WTC11 (cell line): ENCODE data around the gene ZNF892. TPM values are rescaled to one million over a fixed set of nuclear protein-coding genes. Genes with fewer than 3 reads are reported as not detected.

ENCODE experiments used
- ATAC-seq: fragments of 200-7000 bp; cut with Tn5 transposase; 2 replicates; pipeline ENCODE4 v1.10.0; 2021; ENCODE audit warnings: mild to moderate bottlenecking, moderate library complexity
- CTCF ChIA-PET: fragments of 300-600 bp; sonication (Branson Sonifier 250); formaldehyde crosslinking; loops from one replicate; lab custom pipeline; 2021; ENCODE audit warnings: antibody characterized with exemption; lab: Charles Lee
- POLR2A ChIA-PET: fragments of 350-600 bp; sonication (Branson Sonifier 250); formaldehyde crosslinking; loops from one replicate; lab custom pipeline; 2021; ENCODE audit warnings: antibody characterized with exemption; lab: Charles Lee
- DNase-seq: peaks from one replicate; pipeline ENCODE4 v3.0.0; 2021; ENCODE audit warnings: low spot score
- H3K27ac Mint-ChIP-seq: 2 replicates; pipeline ENCODE4 v1.8.0; 2021; ENCODE audit warnings: mixed read lengths
- H3K27me3 Mint-ChIP-seq: 2 replicates; pipeline ENCODE4 v1.8.0; 2021; ENCODE audit warnings: low read depth, mild to moderate bottlenecking, moderate library complexity, mixed read lengths
- H3K36me3 Mint-ChIP-seq: 2 replicates; pipeline ENCODE4 v1.8.0; 2021; ENCODE audit warnings: mixed read lengths
- H3K4me1 Mint-ChIP-seq: 2 replicates; pipeline ENCODE4 v1.8.0; 2022; ENCODE audit warnings: mixed read lengths
- H3K4me3 Mint-ChIP-seq: 2 replicates; pipeline ENCODE4 v1.8.0; 2021; ENCODE audit warnings: mild to moderate bottlenecking, moderate library complexity, mixed read lengths
- H3K9me3 Mint-ChIP-seq: 2 replicates; pipeline ENCODE4 v1.8.0; 2021; ENCODE audit warnings: mixed read lengths
- CREB1 ChIP-seq: sonication (generic); formaldehyde crosslinking; IDR thresholded peaks from 2 replicates; pipeline ENCODE4 v1.8.0; 2023; ENCODE audit warnings: mild to moderate bottlenecking, missing genetic modification reagents
- ELF4 ChIP-seq: sonication (generic); formaldehyde crosslinking; IDR thresholded peaks from 2 replicates; pipeline ENCODE4 v1.8.1; 2022; ENCODE audit warnings: low read depth, mild to moderate bottlenecking, moderate library complexity, missing genetic modification reagents
- ESRRA ChIP-seq: sonication (generic); formaldehyde crosslinking; IDR thresholded peaks from 2 replicates; pipeline ENCODE4 v1.8.1; 2022; ENCODE audit warnings: mild to moderate bottlenecking, missing genetic modification reagents, borderline replicate concordance
- GRHL2 ChIP-seq: fragments of 250-450 bp; sonication (Bioruptor Pico); IDR thresholded peaks from 2 replicates; pipeline ENCODE4 v1.8.0; 2022; ENCODE audit warnings: mild to moderate bottlenecking, moderate library complexity; ENCODE audit not compliant: insufficient replicate concordance, severe bottlenecking
- JAZF1 ChIP-seq: fragments of 250-450 bp; sonication (Bioruptor Pico); IDR thresholded peaks from 2 replicates; pipeline ENCODE4 v1.9.0; 2021; ENCODE audit warnings: moderate library complexity, mild to moderate bottlenecking, inconsistent platforms
- NFATC4 ChIP-seq: fragments of 250-450 bp; sonication (Bioruptor Pico); IDR thresholded peaks from 2 replicates; pipeline ENCODE4 v1.9.0; 2021; ENCODE audit warnings: mild to moderate bottlenecking
- PRRX2 ChIP-seq: fragments of 250-450 bp; sonication (Bioruptor Pico); IDR thresholded peaks from 2 replicates; pipeline ENCODE4 v1.8.0; 2021; ENCODE audit warnings: mild to moderate bottlenecking
- RORB ChIP-seq: fragments of 250-450 bp; sonication (Bioruptor Pico); IDR thresholded peaks from 2 replicates; pipeline ENCODE4 v1.9.0; 2021; ENCODE audit warnings: mild to moderate bottlenecking
- SMAD4 ChIP-seq: sonication (generic); formaldehyde crosslinking; IDR thresholded peaks from 2 replicates; pipeline ENCODE4 v1.8.0; 2022; ENCODE audit warnings: mild to moderate bottlenecking, missing genetic modification reagents
- SOX15 ChIP-seq: fragments of 250-450 bp; sonication (Bioruptor Pico); IDR thresholded peaks from 2 replicates; pipeline ENCODE4 v1.9.0; 2021; ENCODE audit warnings: mild to moderate bottlenecking
- TEAD1 ChIP-seq: sonication (generic); formaldehyde crosslinking; IDR thresholded peaks from 2 replicates; pipeline ENCODE4 v1.8.0; 2022; ENCODE audit warnings: mild to moderate bottlenecking, missing genetic modification reagents
- ZNF219 ChIP-seq: sonication (generic); formaldehyde crosslinking; IDR thresholded peaks from 2 replicates; pipeline ENCODE4 v1.8.0; 2023; ENCODE audit warnings: missing genetic modification reagents, mild to moderate bottlenecking, borderline replicate concordance
- ZNF396 ChIP-seq: fragments of 250-450 bp; sonication (Bioruptor Pico); IDR thresholded peaks from 2 replicates; pipeline ENCODE4 v1.8.0; 2021; ENCODE audit warnings: mild to moderate bottlenecking, moderate library complexity, borderline replicate concordance
- total RNA-seq: library from RNA; stranded (reverse); gene quantifications from 3 replicates; pipeline ENCODE4 v1.2.3, GENCODE V29; 2021
- TF ChIP-seq, protein P1 (sequence below): fragments of 250-450 bp; sonication (Bioruptor Pico); IDR thresholded peaks from 2 replicates; pipeline ENCODE4 v1.9.0; 2021; ENCODE audit warnings: mild to moderate bottlenecking, borderline replicate concordance
- TF ChIP-seq, protein P2 (sequence below): fragments of 200-600 bp; IDR thresholded peaks from 2 replicates; pipeline ENCODE4 v1.8.0; 2022; ENCODE audit warnings: antibody characterized with exemption
- TF ChIP-seq, protein P3 (sequence below): sonication (generic); formaldehyde crosslinking; IDR thresholded peaks from 2 replicates; pipeline ENCODE4 v1.8.0; 2023; ENCODE audit warnings: missing genetic modification reagents
- TF ChIP-seq, protein P4 (sequence below): sonication (generic); formaldehyde crosslinking; IDR thresholded peaks from 2 replicates; pipeline ENCODE4 v1.8.0; 2022; ENCODE audit warnings: mild to moderate bottlenecking, missing genetic modification reagents
- TF ChIP-seq, protein P5 (sequence below): sonication (generic); formaldehyde crosslinking; IDR thresholded peaks from 2 replicates; pipeline ENCODE4 v1.8.0; 2022; ENCODE audit warnings: mild to moderate bottlenecking, missing genetic modification reagents
- TF ChIP-seq, protein P6 (sequence below): fragments of 250-450 bp; sonication (Bioruptor Pico); IDR thresholded peaks from 2 replicates; pipeline ENCODE4 v1.9.0; 2021; ENCODE audit warnings: moderate library complexity, mild to moderate bottlenecking, inconsistent platforms, borderline replicate concordance
- TF ChIP-seq, protein P7 (sequence below): fragments of 250-450 bp; sonication (Bioruptor Pico); IDR thresholded peaks from 2 replicates; pipeline ENCODE4 v1.9.0; 2021; ENCODE audit warnings: mild to moderate bottlenecking

The ZNF892 gene
- total RNA-seq, 1 experiment from 2014 or later: 9.4 TPM

DNA sequence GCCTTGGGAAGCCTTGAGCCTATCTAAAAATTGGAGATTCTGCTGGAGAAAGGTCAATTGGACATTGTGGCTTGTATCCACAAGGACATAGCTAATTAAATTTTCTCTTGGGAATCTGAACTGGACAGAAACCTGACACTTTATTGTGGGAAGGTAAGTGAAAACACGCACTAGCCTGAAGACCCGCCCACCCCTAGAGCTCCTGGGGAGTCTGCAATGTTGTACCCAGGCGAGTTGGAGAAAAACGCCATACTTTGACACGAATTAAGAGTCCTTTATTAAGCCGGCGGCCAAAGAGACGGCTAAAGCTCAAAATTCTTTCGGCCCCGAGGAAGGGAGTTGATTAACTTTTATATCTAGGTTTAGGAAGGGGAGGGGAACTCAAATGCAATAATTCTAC lies 1.2 kb upstream of the ZNF892 start:
- Mint-ChIP-seq H3K27me3 (peaks cover 22% of the 10 kb centered on the region), H3K9me3 (peaks cover 14% of the 10 kb centered on the region), H3K36me3 (peaks cover 20% of the 10 kb centered on the region), H3K4me3 (peak overlapping the region; percentile 91), H3K4me1 (peaks cover 21% of the 10 kb centered on the region), H3K27ac (0 out of 2 replicates have a peak overlapping the region, but pooled peaks have one; percentile 44)
- no peak for ATAC-seq
- CTCF ChIA-PET: interaction anchor here (0.7 to 1.3 kb wide), 8 partner anchors 10 to 184 kb away, joined by 3 to 5 read pairs (median 3); partner anchors contain the start of gene ZNF2
- TF ChIP-seq ESRRA (CRISPR knock-in tag): no peak
- no peak for TF ChIP-seq GRHL2 (CRISPR knock-in tag)
- TF ChIP-seq, protein P1, sequence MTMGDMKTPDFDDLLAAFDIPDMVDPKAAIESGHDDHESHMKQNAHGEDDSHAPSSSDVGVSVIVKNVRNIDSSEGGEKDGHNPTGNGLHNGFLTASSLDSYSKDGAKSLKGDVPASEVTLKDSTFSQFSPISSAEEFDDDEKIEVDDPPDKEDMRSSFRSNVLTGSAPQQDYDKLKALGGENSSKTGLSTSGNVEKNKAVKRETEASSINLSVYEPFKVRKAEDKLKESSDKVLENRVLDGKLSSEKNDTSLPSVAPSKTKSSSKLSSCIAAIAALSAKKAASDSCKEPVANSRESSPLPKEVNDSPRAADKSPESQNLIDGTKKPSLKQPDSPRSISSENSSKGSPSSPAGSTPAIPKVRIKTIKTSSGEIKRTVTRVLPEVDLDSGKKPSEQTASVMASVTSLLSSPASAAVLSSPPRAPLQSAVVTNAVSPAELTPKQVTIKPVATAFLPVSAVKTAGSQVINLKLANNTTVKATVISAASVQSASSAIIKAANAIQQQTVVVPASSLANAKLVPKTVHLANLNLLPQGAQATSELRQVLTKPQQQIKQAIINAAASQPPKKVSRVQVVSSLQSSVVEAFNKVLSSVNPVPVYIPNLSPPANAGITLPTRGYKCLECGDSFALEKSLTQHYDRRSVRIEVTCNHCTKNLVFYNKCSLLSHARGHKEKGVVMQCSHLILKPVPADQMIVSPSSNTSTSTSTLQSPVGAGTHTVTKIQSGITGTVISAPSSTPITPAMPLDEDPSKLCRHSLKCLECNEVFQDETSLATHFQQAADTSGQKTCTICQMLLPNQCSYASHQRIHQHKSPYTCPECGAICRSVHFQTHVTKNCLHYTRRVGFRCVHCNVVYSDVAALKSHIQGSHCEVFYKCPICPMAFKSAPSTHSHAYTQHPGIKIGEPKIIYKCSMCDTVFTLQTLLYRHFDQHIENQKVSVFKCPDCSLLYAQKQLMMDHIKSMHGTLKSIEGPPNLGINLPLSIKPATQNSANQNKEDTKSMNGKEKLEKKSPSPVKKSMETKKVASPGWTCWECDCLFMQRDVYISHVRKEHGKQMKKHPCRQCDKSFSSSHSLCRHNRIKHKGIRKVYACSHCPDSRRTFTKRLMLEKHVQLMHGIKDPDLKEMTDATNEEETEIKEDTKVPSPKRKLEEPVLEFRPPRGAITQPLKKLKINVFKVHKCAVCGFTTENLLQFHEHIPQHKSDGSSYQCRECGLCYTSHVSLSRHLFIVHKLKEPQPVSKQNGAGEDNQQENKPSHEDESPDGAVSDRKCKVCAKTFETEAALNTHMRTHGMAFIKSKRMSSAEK: no peak
- no peak for TF ChIP-seq RORB
- TF ChIP-seq, protein P2, sequence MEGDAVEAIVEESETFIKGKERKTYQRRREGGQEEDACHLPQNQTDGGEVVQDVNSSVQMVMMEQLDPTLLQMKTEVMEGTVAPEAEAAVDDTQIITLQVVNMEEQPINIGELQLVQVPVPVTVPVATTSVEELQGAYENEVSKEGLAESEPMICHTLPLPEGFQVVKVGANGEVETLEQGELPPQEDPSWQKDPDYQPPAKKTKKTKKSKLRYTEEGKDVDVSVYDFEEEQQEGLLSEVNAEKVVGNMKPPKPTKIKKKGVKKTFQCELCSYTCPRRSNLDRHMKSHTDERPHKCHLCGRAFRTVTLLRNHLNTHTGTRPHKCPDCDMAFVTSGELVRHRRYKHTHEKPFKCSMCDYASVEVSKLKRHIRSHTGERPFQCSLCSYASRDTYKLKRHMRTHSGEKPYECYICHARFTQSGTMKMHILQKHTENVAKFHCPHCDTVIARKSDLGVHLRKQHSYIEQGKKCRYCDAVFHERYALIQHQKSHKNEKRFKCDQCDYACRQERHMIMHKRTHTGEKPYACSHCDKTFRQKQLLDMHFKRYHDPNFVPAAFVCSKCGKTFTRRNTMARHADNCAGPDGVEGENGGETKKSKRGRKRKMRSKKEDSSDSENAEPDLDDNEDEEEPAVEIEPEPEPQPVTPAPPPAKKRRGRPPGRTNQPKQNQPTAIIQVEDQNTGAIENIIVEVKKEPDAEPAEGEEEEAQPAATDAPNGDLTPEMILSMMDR: no peak
- TF ChIP-seq ZNF396 (CRISPR knock-in tag): no peak
- TF ChIP-seq PRRX2: no peak
- TF ChIP-seq, protein P3, sequence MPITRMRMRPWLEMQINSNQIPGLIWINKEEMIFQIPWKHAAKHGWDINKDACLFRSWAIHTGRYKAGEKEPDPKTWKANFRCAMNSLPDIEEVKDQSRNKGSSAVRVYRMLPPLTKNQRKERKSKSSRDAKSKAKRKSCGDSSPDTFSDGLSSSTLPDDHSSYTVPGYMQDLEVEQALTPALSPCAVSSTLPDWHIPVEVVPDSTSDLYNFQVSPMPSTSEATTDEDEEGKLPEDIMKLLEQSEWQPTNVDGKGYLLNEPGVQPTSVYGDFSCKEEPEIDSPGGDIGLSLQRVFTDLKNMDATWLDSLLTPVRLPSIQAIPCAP (CRISPR knock-in tag): no peak
- no peak for TF ChIP-seq TEAD1
- no peak for TF ChIP-seq SMAD4 (CRISPR knock-in tag)
- TF ChIP-seq, protein P4, sequence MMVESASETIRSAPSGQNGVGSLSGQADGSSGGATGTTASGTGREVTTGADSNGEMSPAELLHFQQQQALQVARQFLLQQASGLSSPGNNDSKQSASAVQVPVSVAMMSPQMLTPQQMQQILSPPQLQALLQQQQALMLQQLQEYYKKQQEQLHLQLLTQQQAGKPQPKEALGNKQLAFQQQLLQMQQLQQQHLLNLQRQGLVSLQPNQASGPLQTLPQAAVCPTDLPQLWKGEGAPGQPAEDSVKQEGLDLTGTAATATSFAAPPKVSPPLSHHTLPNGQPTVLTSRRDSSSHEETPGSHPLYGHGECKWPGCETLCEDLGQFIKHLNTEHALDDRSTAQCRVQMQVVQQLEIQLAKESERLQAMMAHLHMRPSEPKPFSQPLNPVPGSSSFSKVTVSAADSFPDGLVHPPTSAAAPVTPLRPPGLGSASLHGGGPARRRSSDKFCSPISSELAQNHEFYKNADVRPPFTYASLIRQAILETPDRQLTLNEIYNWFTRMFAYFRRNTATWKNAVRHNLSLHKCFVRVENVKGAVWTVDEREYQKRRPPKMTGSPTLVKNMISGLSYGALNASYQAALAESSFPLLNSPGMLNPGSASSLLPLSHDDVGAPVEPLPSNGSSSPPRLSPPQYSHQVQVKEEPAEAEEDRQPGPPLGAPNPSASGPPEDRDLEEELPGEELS (CRISPR knock-in tag): no peak
- TF ChIP-seq, all 79 proteins: peak for 0
- DNase-seq: peak; percentile 12
- POLR2A ChIA-PET: interaction anchor here (0.6 kb wide), 1 partner anchor 519 kb away, joined by 3 read pairs; no protein-coding TSS in a partner anchor

DNA sequence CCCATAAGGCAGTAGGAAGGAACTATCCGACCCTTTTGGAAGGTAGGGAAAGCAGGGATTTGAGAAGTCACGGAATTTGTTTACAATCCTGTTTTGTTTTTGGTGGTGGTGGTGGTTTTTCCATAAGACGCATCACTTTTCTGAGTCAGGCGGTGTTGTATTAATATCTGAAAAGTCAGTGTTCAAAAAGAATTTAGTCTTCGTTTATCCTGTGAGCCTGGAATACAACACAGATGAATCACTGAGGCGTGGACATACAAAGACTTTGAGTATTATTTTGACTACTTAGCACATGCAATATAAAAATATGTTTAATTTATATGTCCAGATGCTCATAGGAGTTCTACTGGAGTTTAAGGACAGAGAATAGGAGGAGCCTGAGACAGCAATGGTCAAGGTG lies 785 bp downstream of the ZNF892 start:
- Mint-ChIP-seq H3K27ac (no peak overlapping the region; the same call in 1 of the 2 replicates), H3K36me3 (peaks cover 40% of the 10 kb centered on the region), H3K4me1 (peaks cover 21% of the 10 kb centered on the region), H3K27me3 (peaks cover 22% of the 10 kb centered on the region), H3K9me3 (peaks cover 33% of the 10 kb centered on the region), H3K4me3 (peak overlapping the region; percentile 91)
- ChIA-PET CTCF (no interaction called here), POLR2A (no interaction called here)
- DNase-seq (no peak), ATAC-seq (no peak)
- TF ChIP-seq, protein P5, sequence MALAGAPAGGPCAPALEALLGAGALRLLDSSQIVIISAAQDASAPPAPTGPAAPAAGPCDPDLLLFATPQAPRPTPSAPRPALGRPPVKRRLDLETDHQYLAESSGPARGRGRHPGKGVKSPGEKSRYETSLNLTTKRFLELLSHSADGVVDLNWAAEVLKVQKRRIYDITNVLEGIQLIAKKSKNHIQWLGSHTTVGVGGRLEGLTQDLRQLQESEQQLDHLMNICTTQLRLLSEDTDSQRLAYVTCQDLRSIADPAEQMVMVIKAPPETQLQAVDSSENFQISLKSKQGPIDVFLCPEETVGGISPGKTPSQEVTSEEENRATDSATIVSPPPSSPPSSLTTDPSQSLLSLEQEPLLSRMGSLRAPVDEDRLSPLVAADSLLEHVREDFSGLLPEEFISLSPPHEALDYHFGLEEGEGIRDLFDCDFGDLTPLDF: no peak
- TF ChIP-seq NFATC4: no peak
- TF ChIP-seq JAZF1 (CRISPR knock-in tag): no peak
- no peak for TF ChIP-seq SOX15 (CRISPR knock-in tag)
- TF ChIP-seq ZNF219 (CRISPR knock-in tag): no peak
- no peak for TF ChIP-seq ELF4 (CRISPR knock-in tag)
- TF ChIP-seq, protein P6, sequence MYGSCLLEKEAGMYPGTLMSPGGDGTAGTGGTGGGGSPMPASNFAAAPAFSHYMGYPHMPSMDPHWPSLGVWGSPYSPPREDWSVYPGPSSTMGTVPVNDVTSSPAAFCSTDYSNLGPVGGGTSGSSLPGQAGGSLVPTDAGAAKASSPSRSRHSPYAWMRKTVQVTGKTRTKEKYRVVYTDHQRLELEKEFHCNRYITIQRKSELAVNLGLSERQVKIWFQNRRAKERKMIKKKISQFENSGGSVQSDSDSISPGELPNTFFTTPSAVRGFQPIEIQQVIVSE: no peak
- TF ChIP-seq, protein P7, sequence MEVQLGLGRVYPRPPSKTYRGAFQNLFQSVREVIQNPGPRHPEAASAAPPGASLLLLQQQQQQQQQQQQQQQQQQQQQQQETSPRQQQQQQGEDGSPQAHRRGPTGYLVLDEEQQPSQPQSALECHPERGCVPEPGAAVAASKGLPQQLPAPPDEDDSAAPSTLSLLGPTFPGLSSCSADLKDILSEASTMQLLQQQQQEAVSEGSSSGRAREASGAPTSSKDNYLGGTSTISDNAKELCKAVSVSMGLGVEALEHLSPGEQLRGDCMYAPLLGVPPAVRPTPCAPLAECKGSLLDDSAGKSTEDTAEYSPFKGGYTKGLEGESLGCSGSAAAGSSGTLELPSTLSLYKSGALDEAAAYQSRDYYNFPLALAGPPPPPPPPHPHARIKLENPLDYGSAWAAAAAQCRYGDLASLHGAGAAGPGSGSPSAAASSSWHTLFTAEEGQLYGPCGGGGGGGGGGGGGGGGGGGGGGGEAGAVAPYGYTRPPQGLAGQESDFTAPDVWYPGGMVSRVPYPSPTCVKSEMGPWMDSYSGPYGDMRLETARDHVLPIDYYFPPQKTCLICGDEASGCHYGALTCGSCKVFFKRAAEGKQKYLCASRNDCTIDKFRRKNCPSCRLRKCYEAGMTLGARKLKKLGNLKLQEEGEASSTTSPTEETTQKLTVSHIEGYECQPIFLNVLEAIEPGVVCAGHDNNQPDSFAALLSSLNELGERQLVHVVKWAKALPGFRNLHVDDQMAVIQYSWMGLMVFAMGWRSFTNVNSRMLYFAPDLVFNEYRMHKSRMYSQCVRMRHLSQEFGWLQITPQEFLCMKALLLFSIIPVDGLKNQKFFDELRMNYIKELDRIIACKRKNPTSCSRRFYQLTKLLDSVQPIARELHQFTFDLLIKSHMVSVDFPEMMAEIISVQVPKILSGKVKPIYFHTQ (CRISPR knock-in tag): no peak
- TF ChIP-seq CREB1: no peak
